SK-N-DZ (cell line): ENCODE results near the gene RP9.

Source experiments
- DNase-seq: peaks from one replicate; pipeline ENCODE4 v3.0.0-alpha.2; 2015; ENCODE audit warnings: low spot score
- small RNA-seq, 2 experiments: library from RNA; depleted of rRNA; stranded (forward); fragments of <200 nt; gene quantifications; one replicate each; pipeline ENCODE3, GENCODE V24; 2014

RP9 gene

DNA sequence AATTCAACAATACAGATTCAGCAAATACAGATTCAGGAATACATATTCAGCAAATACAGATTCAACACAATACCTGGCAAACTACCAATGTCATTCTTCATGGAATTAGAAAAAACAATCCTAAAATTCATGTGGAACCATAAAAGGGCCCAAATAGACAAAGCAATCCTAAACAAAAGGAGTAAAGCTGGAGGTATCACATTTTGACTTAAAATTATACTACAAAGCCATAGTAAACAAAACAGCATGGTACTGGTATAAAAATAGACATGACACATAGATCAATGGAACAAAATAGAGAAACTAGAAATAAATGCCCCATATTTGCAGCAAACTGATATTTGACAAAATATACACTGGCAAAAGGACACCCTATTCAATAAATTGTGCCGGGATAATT is 43.2 kb downstream of the RP9 start:
- no peak for DNase-seq

GRCh38 chr7:33062782-33063443 is 46.3 kb downstream of the RP9 start:
- peak; percentile 97 for DNase-seq

GRCh38 chr7:33062023-33062781 is 47.0 kb downstream of the RP9 start, which contains the start of gene NT5C3A:
Gene NT5C3A, minus strand, starts transcription at chr7:33062776. Its CDS starts 71 bp downstream, at chr7:33062705.
- peak; percentile 46 for DNase-seq

DNA sequence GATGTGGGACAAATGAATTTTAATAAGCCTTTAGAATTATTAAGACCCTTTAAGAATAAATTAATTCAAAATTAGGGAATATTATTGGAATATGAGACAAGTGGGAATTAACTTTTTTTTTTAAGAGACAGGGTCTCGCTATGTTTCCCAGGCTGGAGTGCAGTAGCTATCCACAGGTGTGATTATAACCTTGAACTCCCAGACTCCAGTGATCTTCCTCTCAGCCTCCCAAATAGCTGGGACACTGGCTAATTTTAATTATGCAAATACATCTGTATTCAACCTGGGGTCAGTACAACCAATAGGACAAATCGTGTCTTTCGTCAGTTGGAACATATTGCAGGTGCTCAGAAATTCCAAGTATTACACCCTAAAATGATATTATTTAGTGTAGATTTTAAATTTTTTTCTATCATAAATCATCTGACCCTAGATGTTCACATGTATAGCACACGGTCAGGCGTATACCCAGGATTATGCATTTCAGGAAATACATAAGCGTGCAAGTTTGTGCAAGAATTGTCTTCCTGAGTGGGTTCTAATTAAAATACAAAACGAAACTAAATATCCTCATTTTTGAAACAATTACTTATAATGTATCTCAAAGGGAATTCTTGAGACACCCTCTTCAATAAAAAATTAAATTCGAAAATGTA is 47.8 kb downstream of the RP9 start:
- no peak for DNase-seq

GRCh38 chr7:33059635-33060034 is 49.6 kb downstream of the RP9 start:
- DNase-seq: no peak

DNA sequence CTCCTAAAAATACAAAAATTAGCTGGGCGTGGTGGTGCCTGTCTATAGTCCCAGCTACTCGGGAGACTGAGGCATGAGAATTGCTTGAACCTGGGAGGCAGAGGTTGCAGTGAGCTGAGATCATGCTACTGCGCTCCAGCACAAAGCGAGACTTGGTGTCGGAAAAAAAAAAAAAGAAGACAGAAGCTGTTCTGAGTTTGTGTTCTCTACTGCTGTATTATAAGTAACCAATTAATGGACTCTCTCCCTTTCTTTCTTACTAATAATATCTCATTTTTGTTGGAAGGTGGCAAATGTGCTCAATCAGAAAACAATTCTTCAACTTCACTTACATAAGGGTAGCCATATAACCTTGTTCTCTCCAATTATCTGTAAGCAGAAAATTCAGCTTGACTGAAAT is 54.0 kb downstream of the RP9 start:
- DNase-seq: no peak

DNA sequence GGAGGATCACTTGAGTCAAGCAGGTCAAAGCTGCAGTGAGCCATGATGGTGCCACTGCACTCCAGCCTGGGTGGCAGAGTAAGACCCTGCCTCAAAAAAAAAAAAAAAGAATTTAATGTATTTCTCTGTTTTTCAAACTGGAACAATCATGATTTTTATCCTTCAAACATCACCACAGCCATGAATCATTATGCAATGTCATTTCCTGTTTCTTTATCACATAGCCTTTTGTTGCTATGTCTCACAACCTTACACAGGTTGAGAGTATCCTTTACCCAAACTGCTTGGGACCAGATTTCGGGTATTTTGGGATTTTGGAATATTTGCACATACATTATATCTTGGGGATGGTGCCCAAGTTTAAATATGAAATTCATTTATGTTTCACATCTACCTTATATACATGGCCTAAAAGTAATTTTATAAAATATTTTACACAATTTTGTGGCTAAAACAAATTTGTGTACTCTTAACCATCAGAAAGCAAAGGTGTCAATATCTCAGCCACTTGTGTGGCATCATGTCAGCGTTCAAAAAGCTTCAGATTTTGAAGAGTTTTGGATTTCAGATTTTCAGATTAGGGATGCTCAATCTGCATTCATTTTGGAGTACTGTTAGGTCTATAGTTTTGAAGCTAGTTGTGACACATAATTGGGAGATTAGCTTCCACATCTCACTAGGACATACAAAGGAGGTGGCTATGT is 54.8 kb downstream of the RP9 start:
- no peak for DNase-seq

DNA sequence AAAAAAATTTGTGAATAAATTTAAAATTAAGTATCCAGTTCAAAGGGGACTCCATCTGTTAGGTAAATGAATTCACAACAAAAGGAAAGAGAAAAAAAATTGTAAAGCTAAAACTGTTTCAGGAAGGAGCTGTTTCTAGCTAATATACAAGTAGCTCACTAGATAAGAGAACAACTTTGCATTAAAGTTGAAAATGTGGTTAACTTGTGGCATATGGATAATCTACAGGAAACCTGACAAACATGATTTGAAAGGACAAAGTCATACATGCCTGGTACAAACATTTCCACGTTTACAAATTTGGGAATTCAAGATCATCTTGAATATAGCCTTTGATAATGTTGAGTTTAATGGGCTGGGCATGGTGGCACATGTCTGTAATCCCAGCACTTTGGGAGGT is 55.5 kb downstream of the RP9 start:
- no peak for DNase-seq

DNA sequence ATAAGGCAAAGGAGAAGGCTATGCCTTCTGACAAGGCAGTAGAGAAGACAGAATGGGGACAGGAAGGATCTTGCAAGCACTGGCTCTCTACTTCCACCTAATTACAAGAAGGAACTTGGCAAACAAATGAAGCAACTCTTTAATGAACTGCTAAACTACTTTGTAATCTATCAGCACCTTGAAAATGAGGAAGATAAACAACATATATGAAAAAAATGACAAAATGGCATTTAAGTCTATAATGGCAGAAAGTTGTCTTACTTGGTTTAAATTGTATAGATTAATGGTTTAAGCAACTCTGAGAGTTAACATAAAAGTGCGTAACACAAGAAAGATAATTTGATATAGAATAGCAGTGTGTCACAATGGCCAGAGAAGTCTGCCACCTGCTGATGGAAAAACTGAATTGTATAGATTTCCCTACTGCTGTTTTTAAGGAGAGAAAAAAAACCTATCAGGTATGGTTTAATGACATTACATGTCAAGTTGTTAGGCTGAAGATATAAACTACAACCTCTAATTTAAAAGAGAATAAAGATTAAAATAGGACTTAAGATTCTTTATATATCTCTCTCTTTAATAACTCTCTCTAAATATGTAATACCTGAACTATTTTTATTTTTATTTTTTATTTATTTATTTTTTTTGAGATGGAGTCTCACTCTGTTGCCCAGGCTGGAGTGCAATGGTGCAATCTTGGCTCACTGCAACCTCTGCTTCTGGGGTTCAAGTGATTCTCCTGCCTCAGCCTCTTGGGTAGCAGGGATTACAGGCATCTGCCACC is 58.5 kb downstream of the RP9 start:
- DNase-seq: peak; percentile 42

DNA sequence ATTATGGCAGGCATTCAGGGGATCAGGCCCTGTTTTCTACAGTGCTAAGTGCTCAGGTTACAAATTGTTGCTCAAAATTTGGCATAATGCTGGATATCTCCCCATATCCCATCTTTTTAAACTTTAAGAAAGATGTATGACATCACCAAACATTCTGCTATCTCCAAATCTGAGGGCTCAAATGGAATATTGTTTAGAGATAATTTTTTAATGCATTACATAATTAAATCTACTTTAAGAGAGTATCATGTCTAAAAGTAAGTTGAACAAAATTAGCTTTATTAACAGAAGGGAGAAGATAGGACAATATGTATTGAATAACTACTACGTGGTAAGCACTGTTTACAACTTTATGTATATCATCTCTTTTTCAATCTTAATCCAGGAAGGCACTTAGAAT is 60.5 kb downstream of the RP9 start:
- peak; percentile 20 for DNase-seq

DNA sequence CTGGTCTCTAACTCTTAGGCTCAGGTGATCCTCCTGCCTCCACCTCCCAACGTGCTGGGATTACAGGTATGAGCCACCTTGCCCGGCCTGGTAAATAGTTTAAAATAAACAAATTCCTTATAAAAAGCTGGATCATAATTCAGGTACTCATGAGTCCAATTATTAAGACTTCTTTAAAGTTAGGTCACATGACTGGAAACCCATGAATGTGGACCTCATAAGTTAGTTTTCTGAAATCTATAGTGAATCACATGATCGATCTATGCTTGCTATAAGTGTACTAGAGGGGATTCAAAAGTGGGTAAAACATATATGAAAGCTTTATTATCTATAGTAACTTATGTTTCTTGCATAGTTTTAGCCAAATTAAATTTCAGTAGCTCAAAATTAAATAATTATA is 60.9 kb downstream of the RP9 start:
- DNase-seq: no peak

GRCh38 chr7:33044986-33045385 is 64.2 kb downstream of the RP9 start:
- no peak for DNase-seq

Small RNA genes lying within 50 kb of the gene (small RNA-seq; reads per million reads assigned to genes)
- gene AC074338.1 (0 to 0.03 reads per million in 2 experiments), gene RN7SL505P (0 reads per million in 2 experiments)
